Testis (tissue), 3 donors: ENCODE data around the gene SATB2. TPM values are rescaled to one million over a fixed set of nuclear protein-coding genes. Genes with fewer than 3 reads are reported as not detected.

Experiments used
- DNase-seq: peaks from one replicate; pipeline ENCODE4 v3.0.0-alpha.2; 2019
- H3K27ac ChIP-seq, 2 donors: fragments of 200-600 bp; sonication (generic); one replicate each; pipeline ENCODE4 v1.5.1; 2019
- H3K27me3 ChIP-seq: fragments of 200-600 bp; sonication (generic); one replicate; pipeline ENCODE4 v1.5.1; 2019
- H3K36me3 ChIP-seq: fragments of 200-600 bp; sonication (generic); one replicate; pipeline ENCODE4 v1.5.1; 2017; ENCODE audit warnings: low read depth; ENCODE audit errors: missing control alignments
- H3K4me1 ChIP-seq: fragments of 200-600 bp; sonication (generic); one replicate; pipeline ENCODE4 v1.5.1; 2019
- H3K4me3 ChIP-seq, 2 donors: fragments of 200-600 bp; sonication (generic); one replicate each; pipeline ENCODE4 v1.5.1; 2017 to 2019
- H3K9me3 ChIP-seq: fragments of 200-600 bp; sonication (generic); one replicate; pipeline ENCODE4 v1.5.1; 2017
- POLR2A ChIP-seq: fragments of 450-650 bp; IDR thresholded peaks from one replicate; pipeline ENCODE4 v1.6.1; 2017; ENCODE audit warnings: antibody characterized with exemption, mild to moderate bottlenecking, moderate library complexity
- WGBS, 2 donors: methylation state at CpG; one replicate each; pipeline ENCODE4 v1.1.5; 2018; 5-methylcytosine and 5-hydroxymethylcytosine counted together
- intact Hi-C: fragments of 100-400 bp; cut with DNase I; formaldehyde crosslinking; loops from one replicate; pipeline ENCODE4 v1.15.1; 2023; ENCODE audit warnings: low total_unique reads
- polyA plus RNA-seq: library from polyadenylated mRNA; stranded (reverse); fragments of 350-450 nt; fragmentation: Illumina TruSeq; extraction: RNeasy Lipid Tissue Mini Kit (QIAGEN cat#74804); gene quantifications from one replicate; pipeline ENCODE4 v1.2.3, GENCODE V29; 2014; ENCODE audit warnings: low read depth, low replicate concordance; ENCODE audit not compliant: insufficient read depth
- total RNA-seq, 2 donors: library from RNA; depleted of rRNA; stranded (reverse); fragments of >200 nt; gene quantifications; one replicate each; pipeline ENCODE4 v1.2.3, GENCODE V29; 2016
- TF ChIP-seq, protein P1 (sequence below), 3 experiments: fragments of 450-650 bp in 2 of 3; fragments of 200-600 bp in 1 of 3; sonication (generic) in 1 of 3; IDR thresholded peaks; one replicate each; pipeline ENCODE4 v1.5.1; 2016 to 2019; ENCODE audit warnings: antibody characterized with exemption in 3 of 3, mild to moderate bottlenecking in 2 of 3, moderate library complexity in 1 of 3

The SATB2 gene
- total and polyA plus RNA-seq, 3 donors from 2014 or later, result 5.1 to 15.1 (median 14.1) TPM

DNA sequence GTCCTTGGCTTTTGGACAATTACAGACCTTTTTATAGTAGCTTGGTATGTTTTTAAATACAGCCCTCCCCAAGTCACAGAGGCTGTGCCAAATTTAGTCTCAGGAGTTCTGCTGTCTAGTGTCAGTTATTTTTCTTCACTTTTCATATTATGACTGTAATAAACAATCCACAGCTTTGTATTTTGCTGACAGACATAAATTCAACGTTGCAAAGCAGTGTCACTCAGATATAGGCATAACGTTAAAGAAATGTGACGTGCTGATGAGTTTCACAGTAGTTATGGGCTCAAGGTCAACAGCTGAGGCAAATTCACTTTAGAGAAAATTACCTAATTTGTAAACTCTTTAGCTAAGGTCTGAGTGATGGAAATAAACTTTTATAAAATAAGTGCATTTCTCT is 151.6 kb downstream of the SATB2 start:
- H3K4me1 ChIP-seq, result no peaks in the 10 kb centered on the region
- no peaks in the 10 kb centered on the region for H3K9me3 ChIP-seq
- H3K27me3 ChIP-seq, result no peaks in the 10 kb centered on the region
- TF ChIP-seq POLR2A, result no peak
- TF ChIP-seq, protein P1, sequence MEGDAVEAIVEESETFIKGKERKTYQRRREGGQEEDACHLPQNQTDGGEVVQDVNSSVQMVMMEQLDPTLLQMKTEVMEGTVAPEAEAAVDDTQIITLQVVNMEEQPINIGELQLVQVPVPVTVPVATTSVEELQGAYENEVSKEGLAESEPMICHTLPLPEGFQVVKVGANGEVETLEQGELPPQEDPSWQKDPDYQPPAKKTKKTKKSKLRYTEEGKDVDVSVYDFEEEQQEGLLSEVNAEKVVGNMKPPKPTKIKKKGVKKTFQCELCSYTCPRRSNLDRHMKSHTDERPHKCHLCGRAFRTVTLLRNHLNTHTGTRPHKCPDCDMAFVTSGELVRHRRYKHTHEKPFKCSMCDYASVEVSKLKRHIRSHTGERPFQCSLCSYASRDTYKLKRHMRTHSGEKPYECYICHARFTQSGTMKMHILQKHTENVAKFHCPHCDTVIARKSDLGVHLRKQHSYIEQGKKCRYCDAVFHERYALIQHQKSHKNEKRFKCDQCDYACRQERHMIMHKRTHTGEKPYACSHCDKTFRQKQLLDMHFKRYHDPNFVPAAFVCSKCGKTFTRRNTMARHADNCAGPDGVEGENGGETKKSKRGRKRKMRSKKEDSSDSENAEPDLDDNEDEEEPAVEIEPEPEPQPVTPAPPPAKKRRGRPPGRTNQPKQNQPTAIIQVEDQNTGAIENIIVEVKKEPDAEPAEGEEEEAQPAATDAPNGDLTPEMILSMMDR (IDR thresholded peaks at IDR 0.05), result no peak
- intact Hi-C loops, result no loop called here
- no peak for DNase-seq
- WGBS, 2 donors, result 48 to 59% methylated on average over 3 of the region's 3 CpGs
- no peaks in the 10 kb centered on the region for H3K36me3 ChIP-seq
- H3K27ac ChIP-seq, result no peak overlapping the region
- no peak overlapping the region for H3K4me3 ChIP-seq

GRCh38 chr2:199303728-199304177 is 154.0 kb downstream of the SATB2 start:
- H3K9me3 ChIP-seq, result no peaks in the 10 kb centered on the region
- no peak overlapping the region for H3K4me3 ChIP-seq
- TF ChIP-seq, protein P1 (IDR thresholded peaks at IDR 0.05), result no peak
- TF ChIP-seq POLR2A, result no peak
- 87 to 92% methylated on average over 6 of the region's 6 CpGs for WGBS, 2 donors
- no peak for DNase-seq
- no peaks in the 10 kb centered on the region for H3K27me3 ChIP-seq
- no peaks in the 10 kb centered on the region for H3K36me3 ChIP-seq
- no peak overlapping the region for H3K27ac ChIP-seq
- H3K4me1 ChIP-seq, result no peaks in the 10 kb centered on the region
- intact Hi-C loops, result no loop called here

- DNase-seq, result no peak
- no peak for TF ChIP-seq POLR2A
- TF ChIP-seq, protein P1 (IDR thresholded peaks at IDR 0.05), result no peak
- intact Hi-C loops, result no loop called here
- Histone ChIP-seq H3K4me1 (no peaks in the 10 kb centered on the region), H3K27me3 (no peaks in the 10 kb centered on the region), H3K36me3 (no peaks in the 10 kb centered on the region), H3K4me3 (no peak overlapping the region), H3K27ac (no peak overlapping the region), H3K9me3 (no peaks in the 10 kb centered on the region)
- WGBS, 2 donors, result 60 to 70% methylated on average over 4 of the region's 4 CpGs
Measured at GRCh38 chr2:199302851-199303250, 154.9 kb downstream of the SATB2 start.

DNA sequence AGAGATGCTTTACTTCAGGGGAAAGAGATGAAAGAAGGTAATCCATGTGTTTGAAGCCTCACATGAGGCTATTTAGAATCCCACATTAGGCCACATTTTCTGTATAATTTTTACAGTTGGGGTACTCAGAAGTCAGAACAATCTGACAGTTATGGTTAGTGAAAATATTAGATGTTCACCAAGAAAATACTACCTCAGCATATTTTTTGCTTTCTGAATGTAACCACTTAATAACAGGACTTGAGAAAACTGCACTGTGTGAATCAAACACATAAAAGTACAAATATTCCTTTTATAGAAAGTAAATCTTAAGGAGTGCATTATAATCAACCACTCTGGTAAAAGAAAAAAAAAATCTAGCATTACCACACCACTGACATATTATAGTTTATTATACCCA is 169.3 kb downstream of the SATB2 start:
- no peak for DNase-seq
- Histone ChIP-seq H3K27ac (no peak overlapping the region), H3K9me3 (no peaks in the 10 kb centered on the region), H3K4me3 (no peak overlapping the region), H3K4me1 (no peaks in the 10 kb centered on the region), H3K27me3 (no peaks in the 10 kb centered on the region), H3K36me3 (no peaks in the 10 kb centered on the region)
- TF ChIP-seq POLR2A, result no peak
- TF ChIP-seq, protein P1 (IDR thresholded peaks at IDR 0.05), result no peak
- intact Hi-C loops, result no loop called here

DNA sequence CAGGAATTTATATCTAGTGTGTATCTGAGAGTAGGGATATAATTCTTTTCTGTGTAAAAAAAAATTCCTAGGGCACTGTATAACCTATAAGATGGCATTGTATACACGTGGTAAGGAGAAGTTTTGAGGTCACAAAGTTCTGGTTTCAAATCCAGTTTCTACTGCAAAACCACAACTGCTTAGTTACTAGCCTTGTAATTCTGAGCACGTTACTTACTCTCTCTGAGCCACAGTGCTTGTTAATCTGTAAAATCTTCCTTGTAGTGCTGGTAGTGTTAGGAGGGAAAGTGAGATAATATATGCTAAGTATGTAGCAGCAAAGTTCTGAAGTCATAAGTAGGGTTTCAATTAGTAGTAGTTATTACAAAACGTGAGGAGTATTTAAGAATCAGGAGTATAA is 175.4 kb downstream of the SATB2 start:
- no peaks in the 10 kb centered on the region for H3K27me3 ChIP-seq
- intact Hi-C loops, result no loop called here
- no peaks in the 10 kb centered on the region for H3K36me3 ChIP-seq
- no peaks in the 10 kb centered on the region for H3K4me1 ChIP-seq
- 87 to 88% methylated on average over 3 of the region's 3 CpGs for WGBS, 2 donors
- no peak for DNase-seq
- H3K4me3 ChIP-seq, result no peak overlapping the region
- H3K27ac ChIP-seq, result no peak overlapping the region
- TF ChIP-seq, protein P1 (IDR thresholded peaks at IDR 0.05), result no peak
- no peak for TF ChIP-seq POLR2A
- H3K9me3 ChIP-seq, result no peaks in the 10 kb centered on the region
